AG09309 (cell line): Measurements from ENCODE around the gene IL1RAPL1.

Experiments
- DNase-seq: peaks from one replicate; pipeline ENCODE4 v3.0.0-alpha.2; 2010; ENCODE audit warnings: low read depth
- H3K4me3 ChIP-seq: 2 replicates; pipeline ENCODE4 v1.5.1; 2011; ENCODE audit warnings: mild to moderate bottlenecking, low read depth, low read length, moderate library complexity; ENCODE audit not compliant: control insufficient read depth
- TF ChIP-seq, protein P1 (sequence below): IDR thresholded peaks from 2 replicates; pipeline ENCODE4 v1.5.1; 2011; ENCODE audit warnings: mild to moderate bottlenecking, low read depth, low read length, inconsistent platforms; ENCODE audit not compliant: insufficient read depth, control insufficient read depth; ENCODE audit errors: missing control alignments

The IL1RAPL1 gene

DNA sequence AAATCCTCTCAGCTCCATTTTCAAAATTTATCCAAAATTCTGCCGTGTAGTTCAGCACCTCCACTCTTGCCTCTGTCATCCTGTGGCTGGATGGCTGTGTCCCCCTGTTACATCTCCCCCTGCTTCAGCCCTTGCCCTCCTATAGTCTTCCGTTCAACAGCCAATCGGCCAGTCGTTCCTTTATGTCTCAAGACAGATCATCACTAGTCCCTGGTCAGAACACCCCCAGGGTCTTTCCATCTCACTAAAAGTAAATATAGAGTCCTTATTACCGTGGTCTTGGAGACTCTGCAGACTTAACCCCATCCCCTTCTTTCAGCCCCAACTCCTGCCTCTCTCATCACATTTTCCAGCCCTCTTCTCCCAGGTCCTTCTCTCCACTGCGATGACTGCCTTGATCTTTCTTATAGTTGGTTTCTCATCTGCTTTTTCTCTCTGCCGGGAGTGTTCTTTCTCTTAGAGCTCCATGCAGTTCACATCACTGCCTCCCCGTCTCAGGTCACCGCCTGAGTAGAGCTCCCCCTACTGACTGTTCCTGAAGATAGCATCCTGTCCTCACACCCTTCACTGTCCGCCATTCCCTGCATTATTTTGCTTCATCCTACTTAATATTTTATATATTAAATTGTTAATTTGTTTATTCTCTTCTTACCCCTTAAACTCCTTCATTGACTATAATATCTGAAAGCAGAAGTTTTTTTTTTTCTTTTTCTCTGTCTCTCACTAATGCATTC, 891.3 kb downstream of the IL1RAPL1 start:
- H3K4me3 ChIP-seq, result no peak overlapping the region
- no peak for DNase-seq
- TF ChIP-seq, protein P1, sequence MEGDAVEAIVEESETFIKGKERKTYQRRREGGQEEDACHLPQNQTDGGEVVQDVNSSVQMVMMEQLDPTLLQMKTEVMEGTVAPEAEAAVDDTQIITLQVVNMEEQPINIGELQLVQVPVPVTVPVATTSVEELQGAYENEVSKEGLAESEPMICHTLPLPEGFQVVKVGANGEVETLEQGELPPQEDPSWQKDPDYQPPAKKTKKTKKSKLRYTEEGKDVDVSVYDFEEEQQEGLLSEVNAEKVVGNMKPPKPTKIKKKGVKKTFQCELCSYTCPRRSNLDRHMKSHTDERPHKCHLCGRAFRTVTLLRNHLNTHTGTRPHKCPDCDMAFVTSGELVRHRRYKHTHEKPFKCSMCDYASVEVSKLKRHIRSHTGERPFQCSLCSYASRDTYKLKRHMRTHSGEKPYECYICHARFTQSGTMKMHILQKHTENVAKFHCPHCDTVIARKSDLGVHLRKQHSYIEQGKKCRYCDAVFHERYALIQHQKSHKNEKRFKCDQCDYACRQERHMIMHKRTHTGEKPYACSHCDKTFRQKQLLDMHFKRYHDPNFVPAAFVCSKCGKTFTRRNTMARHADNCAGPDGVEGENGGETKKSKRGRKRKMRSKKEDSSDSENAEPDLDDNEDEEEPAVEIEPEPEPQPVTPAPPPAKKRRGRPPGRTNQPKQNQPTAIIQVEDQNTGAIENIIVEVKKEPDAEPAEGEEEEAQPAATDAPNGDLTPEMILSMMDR, result peak; percentile 50

- no peak overlapping the region for H3K4me3 ChIP-seq
- no peak for DNase-seq
- TF ChIP-seq, protein P1, result no peak
These were observed 900.0 kb downstream of the IL1RAPL1 start for GRCh38 chrX:29487214-29487613.

GRCh38 chrX:29487714-29488113, 900.5 kb downstream of the IL1RAPL1 start:
- DNase-seq, result no peak
- H3K4me3 ChIP-seq, result no peak overlapping the region
- TF ChIP-seq, protein P1, result no peak

- H3K4me3 ChIP-seq, result no peak overlapping the region
- no peak for DNase-seq
- TF ChIP-seq, protein P1, result no peak
These were observed 901.7 kb downstream of the IL1RAPL1 start for GRCh38 chrX:29488919-29489318.

GRCh38 chrX:29490606-29491005, 903.4 kb downstream of the IL1RAPL1 start:
- TF ChIP-seq, protein P1, result no peak
- no peak overlapping the region for H3K4me3 ChIP-seq
- DNase-seq, result no peak

DNA sequence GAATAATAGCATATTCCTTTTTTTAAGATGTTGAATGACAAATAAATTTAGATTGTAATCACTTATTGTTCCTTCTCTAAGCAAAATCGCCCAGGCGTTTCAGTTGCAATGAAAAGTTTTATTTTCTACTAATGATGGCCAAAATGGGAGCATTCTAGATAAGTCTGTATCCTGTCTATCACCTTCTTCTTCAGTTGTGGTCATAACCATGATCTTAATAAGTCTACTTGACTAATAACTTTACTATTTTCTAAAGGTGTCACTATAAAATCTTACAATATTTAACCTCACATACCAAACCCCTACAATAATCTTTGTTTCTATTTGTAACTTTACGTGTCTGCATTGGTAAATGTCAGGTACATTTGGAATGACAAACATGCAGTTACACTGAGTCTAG, 904.4 kb downstream of the IL1RAPL1 start:
- TF ChIP-seq, protein P1, result no peak

DNA sequence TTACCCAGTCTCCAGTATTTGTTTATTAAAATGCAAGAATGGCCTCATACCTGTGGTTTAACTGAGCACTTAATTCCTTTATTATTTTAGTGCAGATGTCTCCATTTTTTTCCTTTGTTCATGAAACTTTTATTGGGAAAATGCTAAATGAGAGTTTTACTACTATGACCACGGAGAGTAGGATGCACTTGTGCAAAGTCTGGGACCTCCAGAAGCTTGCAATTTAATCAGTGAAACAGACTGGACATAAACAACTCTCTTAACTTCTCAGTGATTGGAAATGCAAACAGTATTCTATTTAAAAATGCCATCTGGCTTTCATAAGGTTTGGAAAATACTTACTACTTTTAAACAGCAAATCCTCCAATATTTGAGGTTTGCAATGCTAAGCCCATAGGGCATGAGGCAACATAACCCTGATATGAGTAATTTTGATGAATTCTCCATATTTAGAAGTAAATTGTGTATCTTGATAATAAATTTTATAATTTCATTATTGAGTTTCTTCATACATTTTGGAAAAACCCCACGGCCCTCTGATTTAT, 909.5 kb downstream of the IL1RAPL1 start:
- TF ChIP-seq, protein P1, result no peak
- peak; percentile 2 for DNase-seq
- no peak overlapping the region for H3K4me3 ChIP-seq

More for the DNA sequence above, 904.4 kb downstream of the IL1RAPL1 start:
- no peak overlapping the region for H3K4me3 ChIP-seq
- DNase-seq, result no peak
